Measurements from ENCODE around the gene TCP1.

- TF ChIP-seq KDM4B (CRISPR knock-in tag; IDR thresholded peaks at IDR 0.05) (no peak), SMAD3 (CRISPR knock-in tag; IDR thresholded peaks at IDR 0.05) (no peak), BHLHE40 (IDR thresholded peaks at IDR 0.05; ENCODE audit: low read length) (no peak), ZNF775 (CRISPR knock-in tag; IDR thresholded peaks at IDR 0.05; ENCODE audit: borderline replicate concordance) (no peak), CHD2 (IDR thresholded peaks at IDR 0.05; ENCODE audit: low read depth, low read length) (no peak), DPF2 (CRISPR knock-in tag; IDR thresholded peaks at IDR 0.05; ENCODE audit: borderline replicate concordance, low read depth) (no peak), MEIS2 (CRISPR knock-in tag; IDR thresholded peaks at IDR 0.05) (no peak), KLF11 (CRISPR knock-in tag; IDR thresholded peaks at IDR 0.05) (no peak), PBX2 (CRISPR knock-in tag; IDR thresholded peaks at IDR 0.05) (no peak), SP1 (IDR thresholded peaks at IDR 0.05) (no peak), SP1 (CRISPR knock-in tag; IDR thresholded peaks at IDR 0.05) (no peak)
- TF ChIP-seq, protein P1, sequence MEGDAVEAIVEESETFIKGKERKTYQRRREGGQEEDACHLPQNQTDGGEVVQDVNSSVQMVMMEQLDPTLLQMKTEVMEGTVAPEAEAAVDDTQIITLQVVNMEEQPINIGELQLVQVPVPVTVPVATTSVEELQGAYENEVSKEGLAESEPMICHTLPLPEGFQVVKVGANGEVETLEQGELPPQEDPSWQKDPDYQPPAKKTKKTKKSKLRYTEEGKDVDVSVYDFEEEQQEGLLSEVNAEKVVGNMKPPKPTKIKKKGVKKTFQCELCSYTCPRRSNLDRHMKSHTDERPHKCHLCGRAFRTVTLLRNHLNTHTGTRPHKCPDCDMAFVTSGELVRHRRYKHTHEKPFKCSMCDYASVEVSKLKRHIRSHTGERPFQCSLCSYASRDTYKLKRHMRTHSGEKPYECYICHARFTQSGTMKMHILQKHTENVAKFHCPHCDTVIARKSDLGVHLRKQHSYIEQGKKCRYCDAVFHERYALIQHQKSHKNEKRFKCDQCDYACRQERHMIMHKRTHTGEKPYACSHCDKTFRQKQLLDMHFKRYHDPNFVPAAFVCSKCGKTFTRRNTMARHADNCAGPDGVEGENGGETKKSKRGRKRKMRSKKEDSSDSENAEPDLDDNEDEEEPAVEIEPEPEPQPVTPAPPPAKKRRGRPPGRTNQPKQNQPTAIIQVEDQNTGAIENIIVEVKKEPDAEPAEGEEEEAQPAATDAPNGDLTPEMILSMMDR (CRISPR knock-in tag; IDR thresholded peaks at IDR 0.05): no peak
- TF ChIP-seq, protein P2, sequence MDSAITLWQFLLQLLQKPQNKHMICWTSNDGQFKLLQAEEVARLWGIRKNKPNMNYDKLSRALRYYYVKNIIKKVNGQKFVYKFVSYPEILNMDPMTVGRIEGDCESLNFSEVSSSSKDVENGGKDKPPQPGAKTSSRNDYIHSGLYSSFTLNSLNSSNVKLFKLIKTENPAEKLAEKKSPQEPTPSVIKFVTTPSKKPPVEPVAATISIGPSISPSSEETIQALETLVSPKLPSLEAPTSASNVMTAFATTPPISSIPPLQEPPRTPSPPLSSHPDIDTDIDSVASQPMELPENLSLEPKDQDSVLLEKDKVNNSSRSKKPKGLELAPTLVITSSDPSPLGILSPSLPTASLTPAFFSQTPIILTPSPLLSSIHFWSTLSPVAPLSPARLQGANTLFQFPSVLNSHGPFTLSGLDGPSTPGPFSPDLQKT (CRISPR knock-in tag; IDR thresholded peaks at IDR 0.05; ENCODE audit: borderline replicate concordance): no peak
- TF ChIP-seq, protein P3, sequence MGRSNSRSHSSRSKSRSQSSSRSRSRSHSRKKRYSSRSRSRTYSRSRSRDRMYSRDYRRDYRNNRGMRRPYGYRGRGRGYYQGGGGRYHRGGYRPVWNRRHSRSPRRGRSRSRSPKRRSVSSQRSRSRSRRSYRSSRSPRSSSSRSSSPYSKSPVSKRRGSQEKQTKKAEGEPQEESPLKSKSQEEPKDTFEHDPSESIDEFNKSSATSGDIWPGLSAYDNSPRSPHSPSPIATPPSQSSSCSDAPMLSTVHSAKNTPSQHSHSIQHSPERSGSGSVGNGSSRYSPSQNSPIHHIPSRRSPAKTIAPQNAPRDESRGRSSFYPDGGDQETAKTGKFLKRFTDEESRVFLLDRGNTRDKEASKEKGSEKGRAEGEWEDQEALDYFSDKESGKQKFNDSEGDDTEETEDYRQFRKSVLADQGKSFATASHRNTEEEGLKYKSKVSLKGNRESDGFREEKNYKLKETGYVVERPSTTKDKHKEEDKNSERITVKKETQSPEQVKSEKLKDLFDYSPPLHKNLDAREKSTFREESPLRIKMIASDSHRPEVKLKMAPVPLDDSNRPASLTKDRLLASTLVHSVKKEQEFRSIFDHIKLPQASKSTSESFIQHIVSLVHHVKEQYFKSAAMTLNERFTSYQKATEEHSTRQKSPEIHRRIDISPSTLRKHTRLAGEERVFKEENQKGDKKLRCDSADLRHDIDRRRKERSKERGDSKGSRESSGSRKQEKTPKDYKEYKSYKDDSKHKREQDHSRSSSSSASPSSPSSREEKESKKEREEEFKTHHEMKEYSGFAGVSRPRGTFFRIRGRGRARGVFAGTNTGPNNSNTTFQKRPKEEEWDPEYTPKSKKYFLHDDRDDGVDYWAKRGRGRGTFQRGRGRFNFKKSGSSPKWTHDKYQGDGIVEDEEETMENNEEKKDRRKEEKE (IDR thresholded peaks at IDR 0.05): no peak
Observed at GRCh38 chr6:159772196-159772595, 17.2 kb downstream of the TCP1 start.

All from HepG2 (cell line).